ENCODE data around the gene DPEP2NB.
"Not testable (repeated sequence)": the region's sequence is repeated elsewhere in the genome, so short reads cannot be mapped to it uniquely, and the experiment has no call there.

The DPEP2NB gene, protein sequence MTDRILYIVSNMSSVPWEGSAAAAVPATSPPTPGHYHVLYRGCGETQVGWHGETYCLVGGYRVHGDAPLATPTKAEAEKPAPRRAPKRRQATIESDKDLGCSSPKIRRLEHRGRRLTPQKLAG

DNA sequence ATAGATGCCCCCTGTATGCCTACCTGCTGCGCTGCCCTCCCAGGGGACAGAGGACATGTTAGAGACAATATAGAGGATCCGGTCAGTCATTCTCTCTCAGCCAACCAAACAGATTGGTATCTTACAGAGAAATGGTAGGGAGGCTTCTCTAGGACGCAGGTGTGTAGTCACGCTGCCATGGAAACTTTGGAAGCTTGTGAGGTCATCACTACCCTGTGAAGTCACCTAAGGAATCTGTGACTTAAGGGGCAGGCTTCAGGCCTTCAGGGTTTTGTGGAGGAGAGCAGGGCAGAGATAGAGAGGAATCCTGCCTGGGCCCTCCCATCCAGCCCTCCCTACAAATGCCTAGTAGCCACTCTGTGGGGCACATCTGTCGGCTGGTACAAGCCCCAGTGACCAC lies at the start of gene DPEP2NB:
Gene DPEP2NB (minus strand): TSS at position 231 of the 400 bp plus-strand sequence. CDS start 141 bp downstream, at position 90.
- no peak for DNase-seq

DNA sequence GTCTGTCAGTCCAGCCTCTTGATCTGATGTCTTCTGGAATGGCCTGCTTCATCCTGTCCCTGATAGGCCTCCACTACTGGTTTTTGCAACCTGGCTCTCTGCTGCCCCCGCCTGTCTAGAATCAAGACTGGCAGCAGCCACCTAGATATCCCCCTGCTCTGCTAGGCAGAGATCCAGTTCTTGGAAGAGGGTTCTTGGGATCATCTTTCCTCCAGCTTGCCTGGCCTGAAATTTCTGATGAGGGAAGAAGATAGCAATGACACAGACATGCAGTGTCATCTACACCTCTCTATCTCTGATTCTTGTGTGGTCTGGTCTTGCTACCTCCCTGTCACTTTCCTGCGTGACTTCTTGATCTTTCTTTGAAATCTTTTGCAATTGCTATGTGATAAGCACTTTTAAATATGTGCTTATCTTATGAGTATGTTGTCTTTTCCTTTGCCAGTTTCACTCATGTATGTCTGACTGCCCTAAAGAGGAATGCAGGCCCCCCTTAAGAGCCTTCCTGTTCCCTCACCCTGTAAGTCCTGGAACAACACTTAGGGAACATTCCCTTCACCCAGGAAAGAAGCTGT lies 49.2 kb upstream of the DPEP2NB start:
- DNase-seq: peak; percentile 58

- peak; percentile 12 for DNase-seq
Measured at GRCh38 chr16:68062910-68063393, 47.2 kb upstream of the DPEP2NB start.

GRCh38 chr16:68061396-68061795 lies 45.7 kb upstream of the DPEP2NB start:
- DNase-seq: no peak

- DNase-seq: no peak
Measured at GRCh38 chr16:68059804-68060203, 44.1 kb upstream of the DPEP2NB start.

DNA sequence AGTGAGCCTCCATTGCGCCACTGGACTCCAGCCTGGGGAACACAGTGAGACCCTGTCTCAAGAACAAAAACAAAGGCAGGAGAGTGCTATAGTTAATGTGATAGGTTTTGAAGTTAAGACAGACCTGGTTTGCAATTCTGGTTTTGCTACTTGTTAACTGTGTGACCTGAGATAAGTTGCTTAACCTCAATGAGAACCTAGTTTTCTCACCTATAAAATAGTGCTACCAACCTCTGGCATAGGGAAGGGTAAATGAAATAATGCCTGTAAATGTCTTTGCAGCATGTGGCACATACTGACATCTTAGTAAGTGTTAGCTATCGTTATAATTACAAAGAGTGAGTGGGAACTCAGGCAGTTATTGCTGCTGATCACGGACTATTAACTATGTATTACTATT lies 39.7 kb upstream of the DPEP2NB start:
- no peak for DNase-seq

DNA sequence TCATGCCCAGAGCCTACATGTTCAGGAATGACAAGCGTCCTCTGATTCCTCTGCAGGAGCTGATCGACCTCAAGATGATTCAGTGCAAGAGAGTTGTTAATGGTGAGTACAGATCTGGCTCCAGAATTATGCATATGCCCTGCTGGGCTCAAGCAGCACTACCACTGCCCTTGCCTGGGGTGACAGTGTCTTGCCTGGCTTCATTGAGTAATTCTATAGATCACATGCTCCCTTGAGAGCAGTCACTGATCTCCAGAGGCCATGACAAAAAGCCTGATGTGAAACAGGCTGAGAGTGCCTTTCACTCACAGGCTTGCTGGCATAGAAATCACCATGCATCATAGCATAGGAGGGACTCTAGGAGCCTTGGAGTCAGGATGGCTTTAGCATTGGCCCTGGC lies 33.7 kb upstream of the DPEP2NB start:
- no peak for DNase-seq

DNA sequence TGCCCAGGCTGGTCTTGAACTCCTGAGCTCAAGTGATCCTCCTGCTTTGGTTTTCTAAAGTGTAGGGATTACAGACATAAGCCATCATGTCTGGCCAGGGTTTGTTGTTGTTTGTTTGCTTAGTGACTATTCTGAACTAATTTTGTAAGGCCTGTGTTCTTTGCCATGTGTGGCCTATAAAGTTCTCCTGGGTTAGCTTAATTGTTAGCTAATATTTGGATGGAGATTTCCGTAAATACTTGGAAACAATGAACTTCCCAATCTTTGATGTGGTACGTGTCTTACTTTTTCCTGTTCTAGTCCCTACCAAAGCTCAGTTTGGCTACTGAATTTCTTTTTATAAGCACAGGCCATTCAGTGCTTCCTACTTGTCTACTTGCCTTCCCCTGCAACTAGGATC lies 32.3 kb upstream of the DPEP2NB start:
- DNase-seq: no peak

GRCh38 chr16:68046106-68046505 lies 30.4 kb upstream of the DPEP2NB start:
- DNase-seq: no peak

DNA sequence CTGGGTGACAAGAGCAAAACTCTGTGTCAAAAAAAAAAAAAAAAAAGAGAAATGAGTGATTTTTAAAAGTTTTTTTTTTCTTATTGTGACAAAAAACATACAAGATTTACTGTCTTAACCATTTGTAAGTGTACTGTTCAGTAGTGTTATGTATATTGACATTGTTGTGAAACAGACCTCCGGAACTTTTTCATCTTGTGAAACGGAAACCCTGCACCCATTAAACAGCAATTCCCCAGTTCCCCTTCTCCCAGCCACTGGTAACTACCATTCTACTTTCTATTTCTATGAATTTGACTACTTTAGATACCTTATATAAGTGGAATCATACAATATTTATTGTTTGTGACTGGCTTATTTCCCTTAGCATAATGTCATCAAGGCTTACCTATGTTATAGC lies 26.1 kb upstream of the DPEP2NB start:
- no peak for DNase-seq

DNA sequence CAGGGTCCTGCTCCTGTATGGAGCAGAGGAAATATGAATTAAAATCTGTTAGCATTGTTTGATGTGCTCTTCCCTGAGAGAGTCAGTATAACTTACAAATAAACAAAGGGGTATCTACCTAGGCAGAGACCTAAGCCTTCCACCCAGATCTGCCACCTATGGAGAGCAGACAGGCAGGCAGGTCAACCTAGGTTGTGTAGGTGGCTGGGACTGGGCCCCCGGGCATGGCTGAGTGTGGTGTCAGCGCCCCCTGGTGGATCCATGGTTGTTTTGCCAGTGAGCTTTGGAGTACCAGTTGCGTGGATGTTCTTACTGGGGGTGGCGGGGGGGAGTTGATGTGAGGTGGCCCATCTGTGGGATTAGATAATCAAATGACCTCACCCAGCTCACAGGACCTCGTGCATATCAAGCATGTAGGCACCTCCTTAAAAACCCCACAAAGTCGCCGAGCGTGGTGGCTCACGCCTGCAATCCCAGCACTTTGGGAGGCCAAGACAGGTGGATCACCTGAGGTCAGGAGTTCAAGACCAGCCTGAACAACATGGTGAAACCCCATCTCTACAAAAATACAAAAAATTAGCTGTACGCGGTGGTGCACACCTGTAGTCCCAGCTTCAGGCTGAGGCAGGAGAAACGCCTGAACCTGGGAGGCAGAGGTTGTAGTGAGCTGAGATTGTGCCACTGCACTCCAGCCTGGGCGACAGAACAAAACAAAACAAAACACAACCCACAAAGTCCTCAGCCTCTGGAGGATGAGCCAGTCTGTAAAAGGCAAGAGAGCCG lies 25.0 kb upstream of the DPEP2NB start:
- peak; percentile 84 for DNase-seq

- DNase-seq: no peak
Measured at GRCh38 chr16:68037841-68038597, 22.3 kb upstream of the DPEP2NB start.

DNA sequence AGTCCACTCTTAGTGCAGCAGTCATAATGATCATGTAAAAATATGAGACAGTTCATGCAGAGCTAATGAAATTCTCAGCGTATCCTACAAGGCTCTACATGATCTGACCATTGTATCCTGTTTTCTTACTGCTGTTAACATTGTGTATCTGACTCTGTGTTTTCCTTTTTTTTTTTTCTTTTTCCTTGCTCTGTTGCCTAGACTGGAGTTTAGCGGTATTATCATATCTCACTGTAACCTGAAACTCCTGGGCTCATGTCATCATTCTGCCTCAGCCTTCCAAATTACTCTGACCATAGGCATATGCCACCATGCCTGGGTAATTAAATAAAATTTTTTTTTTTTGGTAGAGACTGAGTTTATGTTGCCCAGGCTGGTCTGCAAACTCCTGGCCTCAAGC lies 19.5 kb upstream of the DPEP2NB start:
- DNase-seq: no peak

- DNase-seq: no peak
Measured at GRCh38 chr16:68033101-68033500, 17.4 kb upstream of the DPEP2NB start.

- DNase-seq: no peak
Measured at GRCh38 chr16:68031951-68032350, 16.2 kb upstream of the DPEP2NB start.

- DNase-seq: not testable (repeated sequence)
Measured at GRCh38 chr16:68030108-68030507, 14.4 kb upstream of the DPEP2NB start.

DNA sequence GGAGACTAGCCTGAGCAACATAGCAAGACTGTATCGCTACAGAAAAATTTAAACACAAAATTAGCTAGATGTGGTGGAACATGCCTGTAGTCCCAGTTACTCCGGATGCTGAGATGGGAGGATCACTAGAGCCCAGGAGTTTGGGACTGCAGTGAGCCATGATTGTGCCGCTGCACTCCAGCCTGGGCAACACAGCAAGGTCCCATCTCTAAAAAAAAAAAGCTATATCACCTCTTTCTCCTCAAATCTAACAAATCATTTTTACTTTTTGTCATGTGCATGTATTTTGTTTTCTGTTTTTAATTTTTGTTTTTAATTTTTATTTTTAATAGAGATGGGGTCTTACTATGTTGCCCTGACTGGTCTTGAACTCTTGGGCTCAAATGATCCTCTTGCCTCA lies 13.3 kb upstream of the DPEP2NB start:
- DNase-seq: no peak

DNA sequence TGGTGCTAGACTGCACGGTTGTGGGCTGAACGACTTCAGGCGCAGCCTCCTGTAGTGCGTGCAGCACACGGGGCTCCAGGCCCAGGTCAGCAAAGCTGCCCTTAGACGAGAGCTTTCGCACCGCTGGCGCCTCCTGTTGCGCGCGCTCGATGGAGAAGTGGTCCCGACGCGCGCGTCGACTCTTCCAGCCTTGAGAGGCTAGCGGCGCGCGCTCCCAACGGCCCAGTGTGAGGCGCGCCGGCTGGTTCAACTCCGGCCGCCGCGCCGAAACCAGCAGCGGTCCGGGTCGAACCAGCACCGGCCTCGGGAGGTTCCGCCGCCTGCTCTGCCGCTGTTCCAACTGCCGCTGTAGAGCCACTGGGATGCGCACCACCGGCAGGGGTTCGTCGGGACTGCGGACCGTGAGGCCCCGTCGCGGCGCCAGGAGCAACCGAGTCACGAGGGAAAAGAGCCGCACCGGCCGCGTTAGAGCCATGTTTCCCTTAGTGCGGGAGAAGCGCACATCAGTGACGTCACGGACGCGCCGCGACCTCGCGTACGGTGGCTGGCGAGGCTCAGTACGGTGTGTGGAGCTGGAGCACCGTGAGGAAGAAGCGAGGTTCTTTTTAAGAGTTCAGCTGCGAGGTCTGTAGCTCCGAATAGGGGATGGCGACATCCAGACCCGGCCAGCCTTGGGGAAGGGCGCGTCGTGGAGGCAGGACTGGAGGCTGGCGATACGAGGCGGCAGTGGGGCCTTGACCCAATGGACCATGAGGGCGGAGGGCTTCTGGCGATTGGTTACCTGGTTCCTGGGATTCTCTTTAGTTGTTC lies 7.2 kb upstream of the DPEP2NB start, which contains the start of the genes DDX28 and DUS2:
Gene DDX28 (minus strand): TSS at position 505 of the 810 bp plus-strand sequence. CDS start 30 bp downstream, at position 475.
Gene DUS2 (plus strand): TSS at position 557 of the 810 bp plus-strand sequence. CDS start 14,740 bp downstream, outside the sequence.
- peak; percentile 87 for DNase-seq

- no peak for DNase-seq
Measured at GRCh38 chr16:68022278-68022727, 6.6 kb upstream of the DPEP2NB start.

- DNase-seq: no peak
Measured at GRCh38 chr16:68021490-68021889, 5.8 kb upstream of the DPEP2NB start.

DNA sequence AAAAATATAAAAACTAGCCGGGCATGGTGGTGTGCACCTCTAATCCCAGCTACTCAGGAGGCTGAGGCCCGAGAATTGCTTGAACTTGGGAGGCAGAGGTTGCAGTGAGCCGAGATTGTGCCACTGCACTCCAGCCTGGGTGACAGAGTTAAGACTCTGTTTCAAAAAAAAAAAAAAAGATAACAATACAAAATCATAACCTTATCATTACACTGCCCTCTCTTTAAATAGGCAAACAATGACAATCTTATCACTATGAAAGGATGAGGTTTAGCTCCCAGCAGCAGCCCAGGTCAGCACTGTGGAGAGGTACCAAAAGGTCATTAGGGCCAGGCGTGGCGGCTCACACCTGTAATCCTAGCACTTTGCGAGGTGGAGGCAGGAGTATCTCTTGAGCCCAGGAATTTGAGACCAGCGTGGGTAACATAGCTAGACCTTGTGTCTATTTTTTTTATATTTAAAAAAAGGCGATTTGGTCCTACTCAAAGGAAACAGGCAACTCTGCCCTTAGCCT lies 3.5 kb upstream of the DPEP2NB start:
- no peak for DNase-seq

DNA sequence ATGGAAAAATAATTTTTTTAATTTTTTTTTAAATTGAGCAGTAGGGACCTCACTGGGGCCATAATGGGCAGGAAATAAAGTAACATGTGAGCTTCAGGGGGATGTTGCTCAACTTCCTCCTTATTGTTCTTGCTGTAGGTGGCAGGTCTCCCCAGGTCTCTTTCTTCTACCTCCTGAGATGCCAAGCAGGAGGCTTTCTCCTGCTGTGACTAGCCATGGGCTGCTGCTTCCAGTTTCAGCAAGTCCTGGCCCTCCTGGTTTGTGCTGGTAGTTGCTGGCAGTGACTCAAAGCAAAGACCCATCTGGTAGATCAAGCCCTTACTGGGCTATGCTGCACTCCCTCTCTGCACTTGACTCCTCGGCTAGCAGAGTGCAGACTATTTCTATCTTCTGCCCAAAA lies 2.3 kb downstream of the DPEP2NB start:
- DNase-seq: no peak

Data from stimulated activated naive CD4-positive, alpha-beta T cell treated with Interleukin-2 at 50 U/mL for 16 hours (primary cell).